ENCODE data around the gene MAP1LC3A.
"Not testable (repeated sequence)": the region's sequence is repeated elsewhere in the genome, so short reads cannot be mapped to it uniquely, and the experiment has no call there.

Gene MAP1LC3A

GRCh38 chr20:34558320-34559218 is at the start of gene MAP1LC3A:
MAP1LC3A (plus strand) TSS chr20:34558718; CDS start chr20:34558869, 151 bp downstream.
- DNase-seq (ENCODE audit: low spot score in 2 of 2), result peak; percentile 95 to 98
- peak; percentile 87 for ATAC-seq (ENCODE audit: low read depth)
- Mint-ChIP-seq H3K4me3 (peak within 1 kb of the TSS; percentile 84), H3K36me3 (no peaks in the 10 kb centered on the region), H3K4me1 (peaks cover 17% of the 10 kb centered on the region), H3K27ac (peak within 1 kb of the TSS; percentile 93), H3K9me3 (no peaks in the 10 kb centered on the region), H3K27me3 (no peaks in the 10 kb centered on the region)

DNA sequence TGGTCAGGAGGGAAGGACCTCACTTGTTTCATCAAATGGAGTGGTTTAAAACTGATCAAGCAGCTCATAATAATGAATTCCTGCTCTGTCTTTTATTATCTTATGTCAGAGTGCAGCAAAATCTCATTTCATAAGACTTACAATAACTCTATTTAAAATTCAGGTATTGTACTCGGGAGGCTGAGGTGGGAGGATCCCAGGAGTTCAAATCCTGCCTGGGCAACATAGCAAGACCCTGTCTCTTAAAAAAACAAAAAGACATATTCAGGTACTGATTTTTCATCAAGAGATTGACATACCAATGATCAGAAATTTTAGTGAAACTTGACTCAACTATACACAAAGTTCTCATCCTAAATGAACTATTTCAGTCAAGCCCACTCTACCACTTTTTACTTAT is 47.9 kb upstream of the MAP1LC3A start:
- ATAC-seq (ENCODE audit: low read depth), result no peak
- no peaks in the 10 kb centered on the region for H3K9me3 Mint-ChIP-seq

GRCh38 chr20:34511891-34512265 is 46.6 kb upstream of the MAP1LC3A start:
- ATAC-seq (ENCODE audit: low read depth) (no peak), DNase-seq (ENCODE audit: low spot score in 2 of 2) (no peak)
- Mint-ChIP-seq H3K4me1 (peaks cover 17% of the 10 kb centered on the region), H3K9me3 (no peaks in the 10 kb centered on the region), H3K27ac (peak overlapping the region; percentile 98), H3K36me3 (peaks cover 4% of the 10 kb centered on the region), H3K4me3 (no peak overlapping the region), H3K27me3 (no peaks in the 10 kb centered on the region)

More for the DNA sequence above, 47.9 kb upstream of the MAP1LC3A start:
- Mint-ChIP-seq H3K4me3 (no peak overlapping the region), H3K36me3 (peaks cover 6% of the 10 kb centered on the region), H3K4me1 (peaks cover 17% of the 10 kb centered on the region), H3K27me3 (no peaks in the 10 kb centered on the region), H3K27ac (peak overlapping the region; percentile 60)
- DNase-seq (ENCODE audit: low spot score in 2 of 2), result no peak

DNA sequence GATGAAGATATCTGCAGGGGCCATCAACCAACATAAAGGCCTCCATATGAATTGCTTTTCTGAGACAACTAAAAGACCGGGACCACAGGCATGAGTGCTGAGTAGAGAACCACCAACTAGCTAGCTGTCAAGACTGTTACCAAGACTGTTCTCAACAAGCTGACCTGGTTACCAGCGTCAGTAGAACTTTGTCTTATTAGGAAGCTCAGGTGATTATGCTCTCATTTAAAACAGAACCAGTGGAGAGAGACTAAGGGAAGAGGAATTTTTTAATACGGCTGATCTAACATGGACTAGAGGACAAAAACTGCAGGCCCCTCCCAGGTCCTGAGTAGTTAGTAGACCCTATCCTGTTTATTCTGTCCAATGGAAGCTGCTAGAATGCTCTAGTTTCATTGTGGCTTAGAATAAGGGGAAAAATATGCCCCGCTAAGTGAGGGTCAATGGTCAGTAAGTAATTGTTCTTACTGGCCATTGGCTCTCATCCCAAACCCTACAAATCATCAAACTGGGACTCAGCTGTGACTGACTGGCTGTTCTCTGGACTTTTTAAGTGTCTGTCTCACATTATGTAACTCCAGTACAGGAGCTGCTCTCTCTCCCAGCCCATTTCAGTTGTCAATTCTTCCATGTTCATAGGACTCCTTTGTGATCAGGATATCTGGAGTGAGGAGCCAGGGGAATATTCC is 46.1 kb upstream of the MAP1LC3A start:
- Mint-ChIP-seq H3K27ac (peak overlapping the region; percentile 98), H3K36me3 (peaks cover 4% of the 10 kb centered on the region), H3K4me3 (no peak overlapping the region), H3K4me1 (peaks cover 17% of the 10 kb centered on the region), H3K9me3 (no peaks in the 10 kb centered on the region), H3K27me3 (no peaks in the 10 kb centered on the region)
- DNase-seq (ENCODE audit: low spot score in 2 of 2) (no peak), ATAC-seq (ENCODE audit: low read depth) (no peak)

GRCh38 chr20:34512955-34513419 is 45.5 kb upstream of the MAP1LC3A start:
- Mint-ChIP-seq H3K4me1 (peaks cover 20% of the 10 kb centered on the region), H3K27ac (peak overlapping the region; percentile 98), H3K4me3 (no peak overlapping the region), H3K27me3 (no peaks in the 10 kb centered on the region), H3K9me3 (no peaks in the 10 kb centered on the region), H3K36me3 (peaks cover 4% of the 10 kb centered on the region)
- ATAC-seq (ENCODE audit: low read depth) (no peak), DNase-seq (ENCODE audit: low spot score in 2 of 2) (no peak)

- Mint-ChIP-seq H3K27ac (peak overlapping the region; percentile 98), H3K4me1 (peaks cover 25% of the 10 kb centered on the region)
- H3K9me3 Mint-ChIP-seq; ATAC-seq (ENCODE audit: low read depth); DNase-seq (ENCODE audit: low spot score in 2 of 2); H3K36me3 Mint-ChIP-seq; H3K4me3 Mint-ChIP-seq; H3K27me3 Mint-ChIP-seq: not testable (repeated sequence)
Measured at GRCh38 chr20:34514034-34514433, 44.5 kb upstream of the MAP1LC3A start.

GRCh38 chr20:34514897-34515483 is 43.5 kb upstream of the MAP1LC3A start:
- peak overlapping the region; percentile 99 for H3K4me3 Mint-ChIP-seq
- peak overlapping the region; percentile 98 for H3K27ac Mint-ChIP-seq
- no peaks in the 10 kb centered on the region for H3K36me3 Mint-ChIP-seq
- ATAC-seq (ENCODE audit: low read depth) (no peak), DNase-seq (ENCODE audit: low spot score in 2 of 2) (no peak)
- H3K4me1 Mint-ChIP-seq, result peaks cover 27% of the 10 kb centered on the region
- H3K27me3 Mint-ChIP-seq, result no peaks in the 10 kb centered on the region
- H3K9me3 Mint-ChIP-seq, result no peaks in the 10 kb centered on the region

DNA sequence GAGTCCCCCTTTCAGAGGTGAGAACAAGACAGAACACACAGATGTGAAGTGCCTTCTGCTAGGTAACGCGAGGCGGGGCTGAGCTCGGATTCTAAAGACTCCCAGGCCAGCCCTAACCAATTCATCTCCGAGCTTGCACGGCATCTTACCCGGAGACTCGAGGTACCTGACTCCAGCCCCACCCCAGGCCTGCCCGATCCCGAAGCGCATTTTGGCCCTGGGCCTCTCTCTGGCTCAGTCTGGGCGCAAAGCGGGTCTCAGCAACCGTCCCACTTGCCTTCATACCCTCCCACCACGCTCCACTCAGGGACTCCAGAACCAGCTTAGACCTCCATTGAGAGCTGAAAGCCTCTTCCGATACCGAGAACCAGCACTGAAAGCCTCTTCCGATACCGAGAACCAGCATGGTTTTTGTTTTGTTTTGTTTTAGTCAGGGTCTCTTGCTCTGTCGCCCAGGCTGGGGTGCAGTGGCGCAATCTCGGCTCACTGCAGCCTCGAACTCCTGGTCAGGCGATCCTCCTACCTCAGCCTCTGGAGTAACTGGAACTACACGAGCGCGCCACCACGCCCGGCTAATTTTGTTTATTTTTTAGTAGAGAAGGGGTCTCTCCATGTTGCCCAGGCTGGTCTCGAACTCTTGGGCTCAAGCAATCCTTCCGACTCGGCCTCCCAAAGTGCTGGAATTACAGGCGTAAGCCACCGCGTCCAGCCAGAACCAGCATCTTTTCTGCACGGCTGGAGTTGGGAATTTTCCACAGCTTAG is 42.9 kb upstream of the MAP1LC3A start:
- peaks cover 27% of the 10 kb centered on the region for H3K4me1 Mint-ChIP-seq
- peak; percentile 51 to 67 for DNase-seq (ENCODE audit: low spot score in 2 of 2)
- no peaks in the 10 kb centered on the region for H3K9me3 Mint-ChIP-seq

GRCh38 chr20:34516247-34517113 is 42.0 kb upstream of the MAP1LC3A start, which contains the start of gene DYNLRB1:
DYNLRB1 (plus strand) TSS chr20:34516422; CDS start chr20:34516459, 37 bp downstream.
- no peaks in the 10 kb centered on the region for H3K36me3 Mint-ChIP-seq
- peak within 1 kb of the TSS; percentile 99 for H3K4me3 Mint-ChIP-seq
- DNase-seq (ENCODE audit: low spot score in 2 of 2), result peak; percentile 90 to 96
- ATAC-seq (ENCODE audit: low read depth), result peak; percentile 79
- no peaks in the 10 kb centered on the region for H3K27me3 Mint-ChIP-seq
- no peaks in the 10 kb centered on the region for H3K9me3 Mint-ChIP-seq
- H3K4me1 Mint-ChIP-seq, result peaks cover 27% of the 10 kb centered on the region
- peak within 1 kb of the TSS; percentile 98 for H3K27ac Mint-ChIP-seq

More for the DNA sequence above, 42.9 kb upstream of the MAP1LC3A start:
- Mint-ChIP-seq H3K36me3 (no peaks in the 10 kb centered on the region), H3K4me3 (peak overlapping the region; percentile 99), H3K27ac (peak overlapping the region; percentile 98), H3K27me3 (no peaks in the 10 kb centered on the region)
- peak; percentile 70 for ATAC-seq (ENCODE audit: low read depth)

DNA sequence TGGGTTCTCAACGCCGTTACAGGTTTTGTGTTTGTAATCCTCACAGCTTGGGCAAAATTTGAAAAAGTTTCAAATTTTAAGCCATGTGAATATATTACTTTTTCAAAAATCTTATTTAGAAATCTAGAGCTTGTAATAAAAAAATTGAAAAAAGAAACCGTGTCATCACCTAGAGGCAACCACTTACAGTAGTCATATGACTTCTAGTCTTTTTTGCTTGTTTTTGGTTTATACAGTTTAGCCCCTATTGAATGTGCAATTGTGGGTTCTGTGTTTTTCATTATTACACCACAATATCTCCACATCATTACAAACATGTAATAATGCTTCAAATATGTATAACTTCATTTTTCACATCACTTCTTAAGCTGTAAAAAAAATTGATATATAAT is 41.4 kb upstream of the MAP1LC3A start:
- ATAC-seq (ENCODE audit: low read depth) (no peak), DNase-seq (ENCODE audit: low spot score in 2 of 2) (no peak)
- H3K4me1 Mint-ChIP-seq, result peaks cover 30% of the 10 kb centered on the region
- H3K27me3 Mint-ChIP-seq, result no peaks in the 10 kb centered on the region
- no peaks in the 10 kb centered on the region for H3K9me3 Mint-ChIP-seq
- H3K4me3 Mint-ChIP-seq, result peak overlapping the region; percentile 99
- H3K36me3 Mint-ChIP-seq, result peaks cover 3% of the 10 kb centered on the region
- H3K27ac Mint-ChIP-seq, result peak overlapping the region; percentile 98

- not testable (repeated sequence) for H3K4me3 Mint-ChIP-seq; H3K9me3 Mint-ChIP-seq; H3K27ac Mint-ChIP-seq; DNase-seq (ENCODE audit: low spot score in 2 of 2); ATAC-seq (ENCODE audit: low read depth); H3K27me3 Mint-ChIP-seq; H3K36me3 Mint-ChIP-seq
- peaks cover 27% of the 10 kb centered on the region for H3K4me1 Mint-ChIP-seq
Measured at GRCh38 chr20:34518863-34519262, 39.7 kb upstream of the MAP1LC3A start.

GRCh38 chr20:34519841-34520240 is 38.7 kb upstream of the MAP1LC3A start:
- not testable (repeated sequence) for DNase-seq (ENCODE audit: low spot score in 2 of 2); H3K4me3 Mint-ChIP-seq; H3K36me3 Mint-ChIP-seq; H3K27ac Mint-ChIP-seq; H3K27me3 Mint-ChIP-seq; ATAC-seq (ENCODE audit: low read depth); H3K9me3 Mint-ChIP-seq
- peaks cover 21% of the 10 kb centered on the region for H3K4me1 Mint-ChIP-seq

Data from memory B cell (primary cell).